Measurements from ENCODE around the gene KIF2C. TPM values are rescaled to one million over a fixed set of nuclear protein-coding genes. Genes with fewer than 3 reads are reported as not detected.

The KIF2C gene
- total and polyA plus RNA-seq, 2 of the 4 experiments (the other 2 are of a cell fraction) = 31.6 to 45.0 TPM

DNA sequence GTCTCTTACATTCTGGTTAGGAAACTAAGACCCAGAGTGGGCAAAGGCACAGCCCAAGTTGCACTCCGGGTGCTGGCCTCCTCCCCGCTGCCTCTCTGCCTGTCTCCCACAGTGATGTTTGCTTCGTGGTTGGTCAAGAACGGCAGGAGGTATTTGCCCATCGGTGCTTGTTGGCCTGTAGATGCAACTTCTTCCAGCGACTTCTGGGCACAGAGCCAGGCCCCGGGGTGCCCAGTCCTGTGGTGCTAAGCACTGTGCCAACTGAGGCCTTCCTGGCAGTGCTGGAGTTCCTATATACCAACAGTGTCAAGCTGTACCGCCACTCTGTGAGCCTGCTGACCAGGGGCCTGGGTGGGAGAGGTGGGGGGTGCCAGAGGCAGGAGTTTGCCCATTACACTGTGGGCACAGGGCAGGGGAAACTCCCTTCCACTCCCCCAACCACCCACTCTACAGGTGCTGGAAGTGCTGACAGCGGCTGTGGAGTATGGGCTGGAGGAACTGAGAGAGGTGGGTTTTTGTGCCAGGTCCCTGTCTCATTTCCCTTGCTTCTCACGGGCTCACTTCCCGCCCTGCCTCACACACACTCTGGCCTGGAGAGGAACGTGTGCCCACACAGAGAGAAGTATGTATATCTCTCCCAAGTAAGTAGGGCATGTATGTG, 70.6 kb downstream of the KIF2C start:
- peak overlapping the region; percentile 98; the same call in 2 of the 3 replicates for H2BK15ac ChIP-seq (ENCODE audit: low read depth, low read length)
- peak overlapping the region; percentile 100 for H3K4ac ChIP-seq (ENCODE audit: low read depth, low read length)
- no peak for DNase-seq
- H2BK5ac ChIP-seq (ENCODE audit: low read depth, low read length, poor library complexity, severe bottlenecking) = peak overlapping the region; percentile 96
- ATAC-seq (ENCODE audit: low read depth) = no peak
- H3K9ac ChIP-seq (ENCODE audit: low read depth, low read length) = 0 out of 2 replicates have a peak overlapping the region, but pooled peaks have one; percentile 96
- H2AK9ac ChIP-seq (replicated peaks; ENCODE audit: low read depth, low read length, poor library complexity) = peak overlapping the region; percentile 98
- H3K18ac ChIP-seq (ENCODE audit: low read depth, low read length) = peak overlapping the region; percentile 94; the same call in 1 of the 2 replicates
- POLR2A ChIA-PET (ENCODE audit: unreplicated experiment) = interaction anchor here (2.4 to 3.7 kb wide), 2 partner anchors 8 to 10 kb away, joined by 17 to 30 read pairs; partner anchors contain the start of gene PLK3
- H3K36me3 ChIP-seq (ENCODE audit: control insufficient read depth, insufficient read depth, low read length) = peaks cover 13% of the 10 kb centered on the region
- peaks cover 19 to 62% of the 10 kb centered on the region in 2 experiments for H3K79me1 ChIP-seq (ENCODE audit: low read depth in 1 of 2, low read length in 2 of 2)
- H3K23ac ChIP-seq (ENCODE audit: low read depth, low read length) = peak overlapping the region; percentile 98
- peak overlapping the region; percentile 86 for H3K4me2 ChIP-seq (ENCODE audit: low read depth, low read length)
- in situ Hi-C loops (cut with MboI; ENCODE audit: low sequenced_read_pairs) (no loop called here), intact Hi-C loops (cut with micrococcal nuclease) (no loop called here), dilution Hi-C loops (cut with HindIII; ENCODE audit: low sequenced_read_pairs, unreplicated experiment) (no loop called here)
- H2AK5ac ChIP-seq (ENCODE audit: low read depth, low read length) = peak overlapping the region; percentile 100
- peak overlapping the region; percentile 73; the same call in 1 of the 2 replicates for H2BK20ac ChIP-seq (ENCODE audit: low read depth, low read length)
- H3K14ac ChIP-seq (replicated peaks; ENCODE audit: low read depth, low read length) = peak overlapping the region; percentile 98
- H2BK120ac ChIP-seq (ENCODE audit: low read depth, low read length) = peak overlapping the region; percentile 98
- peak overlapping the region; percentile 37 for H3K56ac ChIP-seq (ENCODE audit: extremely low read depth, insufficient read depth, low read length)
- peaks cover 58% of the 10 kb centered on the region for H3K4me1 ChIP-seq (ENCODE audit: control insufficient read depth, insufficient read depth, low read length)
- WGBS, 2 experiments (ENCODE audit: extremely low coverage in 2 of 2, insufficient read length in 1 of 2) = 47% methylated on average over 6 of the region's 12 CpGs; no CpG with 5 or more reads in 1 of the 2 experiments
- no TSS peak for BruUV-seq (replicated peaks)
- H4K20me1 ChIP-seq (ENCODE audit: insufficient read depth, low read length) = peaks cover 9% of the 10 kb centered on the region; the same call in 1 of the 2 replicates
- TF ChIP-seq, protein P1, sequence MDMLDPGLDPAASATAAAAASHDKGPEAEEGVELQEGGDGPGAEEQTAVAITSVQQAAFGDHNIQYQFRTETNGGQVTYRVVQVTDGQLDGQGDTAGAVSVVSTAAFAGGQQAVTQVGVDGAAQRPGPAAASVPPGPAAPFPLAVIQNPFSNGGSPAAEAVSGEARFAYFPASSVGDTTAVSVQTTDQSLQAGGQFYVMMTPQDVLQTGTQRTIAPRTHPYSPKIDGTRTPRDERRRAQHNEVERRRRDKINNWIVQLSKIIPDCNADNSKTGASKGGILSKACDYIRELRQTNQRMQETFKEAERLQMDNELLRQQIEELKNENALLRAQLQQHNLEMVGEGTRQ (IDR thresholded peaks at IDR 0.05; ENCODE audit: low read depth, low read length) = no peak
- peak; percentile 12; the same call in 1 of the 2 replicates for TF ChIP-seq POLR2A (IDR thresholded peaks at IDR 0.05; ENCODE audit: low read depth, low read length)
- no peak for TF ChIP-seq MXI1 (IDR thresholded peaks at IDR 0.05; ENCODE audit: borderline replicate concordance, low read depth, low read length)
- TF ChIP-seq, protein P2, sequence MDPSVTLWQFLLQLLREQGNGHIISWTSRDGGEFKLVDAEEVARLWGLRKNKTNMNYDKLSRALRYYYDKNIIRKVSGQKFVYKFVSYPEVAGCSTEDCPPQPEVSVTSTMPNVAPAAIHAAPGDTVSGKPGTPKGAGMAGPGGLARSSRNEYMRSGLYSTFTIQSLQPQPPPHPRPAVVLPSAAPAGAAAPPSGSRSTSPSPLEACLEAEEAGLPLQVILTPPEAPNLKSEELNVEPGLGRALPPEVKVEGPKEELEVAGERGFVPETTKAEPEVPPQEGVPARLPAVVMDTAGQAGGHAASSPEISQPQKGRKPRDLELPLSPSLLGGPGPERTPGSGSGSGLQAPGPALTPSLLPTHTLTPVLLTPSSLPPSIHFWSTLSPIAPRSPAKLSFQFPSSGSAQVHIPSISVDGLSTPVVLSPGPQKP (IDR thresholded peaks at IDR 0.05; ENCODE audit: borderline replicate concordance, low read depth, low read length) = no peak
- TF ChIP-seq CHD1 (IDR thresholded peaks at IDR 0.05; ENCODE audit: low read depth, low read length) = no peak
- no peak for TF ChIP-seq FOS (IDR thresholded peaks at IDR 0.05; ENCODE audit: low read depth, low read length)
- TF ChIP-seq SMC3 (IDR thresholded peaks at IDR 0.05; ENCODE audit: low read depth, low read length) = no peak
- H2AFZ ChIP-seq (replicated peaks; ENCODE audit: low read length, poor library complexity) = peak overlapping the region; percentile 9
- H3K9me3 ChIP-seq (ENCODE audit: control insufficient read depth, insufficient read depth, low read length) = no peaks in the 10 kb centered on the region
- peak overlapping the region; percentile 86 for H3K27ac ChIP-seq (ENCODE audit: insufficient read depth, low read length)
- peak overlapping the region; percentile 94 to 97; a peak in 3 of 4 replicates for H4K8ac ChIP-seq (ENCODE audit: low read depth in 2 of 2, low read length in 2 of 2)
- H4K5ac ChIP-seq (ENCODE audit: low read depth, low read length) = peak overlapping the region; percentile 93
- CTCF ChIA-PET = interaction anchor here (0.7 to 1.7 kb wide), 3 partner anchors 9 to 17 kb away, joined by 3 to 6 read pairs (median 4); no protein-coding TSS in a partner anchor
- no peaks in the 10 kb centered on the region for H3K27me3 ChIP-seq (ENCODE audit: control insufficient read depth, insufficient read depth, low read length)
- H3K9me1 ChIP-seq (ENCODE audit: insufficient read depth, low read length) = peaks cover 34% of the 10 kb centered on the region
- H4K91ac ChIP-seq (ENCODE audit: insufficient read depth, low read depth, low read length) = peak overlapping the region; percentile 100
- no peak overlapping the region for H3K4me3 ChIP-seq (ENCODE audit: insufficient read depth, low read depth, low read length)

Data from IMR-90 (cell line).